OCI-LY3 (cell line): Measurements from ENCODE around the gene AGT.

Experiments used
- CTCF ChIP-seq: fragments of 200-600, 300-600 bp; sonication (generic); IDR thresholded peaks from 2 replicates; pipeline ENCODE4 v1.5.1; 2014; ENCODE audit warnings: antibody characterized with exemption, low read length, low read depth
- EZH2phosphoT487 ChIP-seq: fragments of 200-600 bp; shearing (Covaris generic); IDR thresholded peaks from 2 replicates; pipeline ENCODE4 v1.6.1; 2018; ENCODE audit warnings: antibody characterized with exemption, mixed run types, low read depth

DNA sequence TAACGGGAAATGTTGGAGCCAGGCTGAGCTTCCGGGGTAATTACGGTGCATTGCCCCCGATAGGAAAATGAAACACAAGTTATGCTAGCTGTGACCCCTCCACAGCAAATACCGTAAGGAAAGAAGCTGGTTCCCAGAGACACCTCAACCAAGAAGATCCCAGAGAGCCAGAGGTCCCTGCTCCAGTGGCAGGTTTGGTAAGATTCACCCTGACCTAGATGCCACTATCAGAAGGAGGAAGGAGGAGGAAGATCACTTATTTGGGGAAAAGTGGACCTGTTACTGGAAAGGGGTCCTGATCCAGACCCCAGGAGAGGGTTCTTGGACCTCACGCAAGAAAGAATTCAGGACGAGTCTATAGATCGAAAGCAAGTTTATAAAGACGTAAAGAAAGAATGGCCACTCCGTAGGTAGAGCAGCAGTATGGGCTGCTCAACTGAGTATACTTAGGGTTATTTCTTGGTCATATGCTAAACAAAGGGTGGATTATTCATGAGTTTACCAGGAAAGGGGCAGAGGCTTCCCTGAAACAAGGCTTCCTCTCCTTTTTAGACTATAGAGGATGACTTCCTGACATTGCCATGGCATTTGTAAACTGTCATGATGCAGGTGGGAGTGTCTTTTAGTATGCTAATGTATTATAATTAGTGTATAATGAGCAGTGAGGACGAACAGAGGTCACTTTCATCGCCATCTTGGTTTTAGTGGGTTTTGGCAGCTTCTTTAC lies 25.8 kb upstream of the AGT start:
- TF ChIP-seq CTCF (no peak), EZH2phosphoT487 (no peak)
